GM21737 (cell line): ENCODE results near the gene CAMTA2.

ENCODE experiments used
- ATAC-seq: cut with Tn5 transposase; IDR thresholded peaks from one replicate; pipeline ENCODE4 v1.9.1; 2021; ENCODE audit warnings: mild to moderate bottlenecking, moderate library complexity; ENCODE audit not compliant: unreplicated experiment

The CAMTA2 gene

GRCh38 chr17:4969551-4970173, 17.8 kb downstream of the CAMTA2 start:
- ATAC-seq, result no peak

DNA sequence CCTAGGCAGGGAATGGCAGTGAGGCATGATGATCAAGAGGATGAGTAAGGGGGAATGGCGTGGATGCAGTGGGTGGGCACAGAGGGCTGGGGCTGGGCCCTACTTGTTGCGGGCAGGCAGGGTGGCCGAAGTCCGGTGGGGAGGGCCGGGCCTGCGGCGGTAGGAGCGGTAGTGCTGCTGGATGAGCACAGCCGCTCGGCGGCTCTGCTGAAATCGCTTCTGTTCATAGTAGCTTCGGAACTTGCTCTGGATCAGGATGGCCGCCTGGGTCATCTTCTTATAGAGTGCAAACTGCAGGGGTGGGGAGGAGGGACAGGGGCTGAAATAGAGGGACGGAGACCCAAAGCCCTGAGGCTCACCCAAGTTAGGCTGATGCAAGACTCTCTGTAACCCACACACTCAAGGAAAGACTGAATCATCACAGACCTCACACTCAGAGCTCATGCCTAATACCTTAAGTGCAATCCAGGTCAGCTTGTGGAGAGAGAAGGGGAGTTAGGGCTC, 18.4 kb downstream of the CAMTA2 start:
- no peak for ATAC-seq

- ATAC-seq, result no peak
Observed at GRCh38 chr17:4968486-4969046, 18.9 kb downstream of the CAMTA2 start.

DNA sequence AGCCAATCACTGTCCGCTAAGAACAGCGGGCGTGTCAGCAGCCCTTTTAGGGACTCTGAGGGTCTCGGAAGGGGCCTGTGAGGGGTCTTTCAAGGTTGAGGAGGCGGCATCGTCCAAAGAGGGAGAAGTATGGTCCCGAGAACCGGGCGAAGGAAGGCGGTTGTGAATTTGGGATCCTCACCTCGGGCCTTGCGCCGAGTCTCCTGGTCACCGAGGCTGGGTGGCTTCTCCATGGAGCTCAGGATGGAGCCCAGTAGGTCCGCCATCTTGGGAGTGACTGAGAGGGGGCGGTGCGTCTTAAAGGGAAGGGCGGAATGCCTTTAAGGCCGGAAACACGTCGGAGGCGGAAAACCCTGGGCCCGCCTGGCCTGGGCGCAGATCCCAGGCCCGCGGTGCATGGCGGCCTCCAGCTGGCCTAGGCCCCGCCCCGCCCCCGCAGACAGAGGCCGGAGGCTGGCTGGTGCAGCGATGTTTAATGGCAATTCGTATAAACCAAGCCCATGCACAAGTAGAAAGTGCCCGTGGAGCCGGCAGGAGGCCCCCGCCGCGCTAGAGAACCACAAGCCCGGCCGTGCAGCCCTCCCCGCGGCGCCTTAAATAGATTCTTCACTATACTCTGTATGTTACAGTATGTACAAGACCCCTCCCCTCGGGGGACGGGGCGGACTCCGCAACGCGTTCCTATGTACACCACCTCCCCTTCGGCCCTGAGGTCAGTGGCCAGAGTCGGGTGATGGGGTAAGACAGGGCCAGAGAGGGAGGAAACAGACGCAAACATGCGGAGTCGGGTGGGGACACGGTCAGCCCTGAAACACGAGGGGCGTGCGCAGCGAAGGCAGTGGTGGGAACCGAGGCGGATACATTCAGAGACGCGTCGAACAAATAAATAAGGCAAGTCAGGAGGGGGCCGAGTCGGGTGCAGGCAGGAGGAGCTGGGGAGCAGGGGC, 19.7 kb downstream of the CAMTA2 start, which contains the start of gene SPAG7:
Gene SPAG7, minus strand, starts transcription at position 279 of the 947 bp plus-strand sequence. Its CDS starts 13 bp downstream, at position 266.
- ATAC-seq, result peak; percentile 58

- ATAC-seq, result peak; percentile 82
Observed at GRCh38 chr17:4966844-4967538, 20.5 kb downstream of the CAMTA2 start.

GRCh38 chr17:4965311-4965986, 22.0 kb downstream of the CAMTA2 start:
- no peak for ATAC-seq

DNA sequence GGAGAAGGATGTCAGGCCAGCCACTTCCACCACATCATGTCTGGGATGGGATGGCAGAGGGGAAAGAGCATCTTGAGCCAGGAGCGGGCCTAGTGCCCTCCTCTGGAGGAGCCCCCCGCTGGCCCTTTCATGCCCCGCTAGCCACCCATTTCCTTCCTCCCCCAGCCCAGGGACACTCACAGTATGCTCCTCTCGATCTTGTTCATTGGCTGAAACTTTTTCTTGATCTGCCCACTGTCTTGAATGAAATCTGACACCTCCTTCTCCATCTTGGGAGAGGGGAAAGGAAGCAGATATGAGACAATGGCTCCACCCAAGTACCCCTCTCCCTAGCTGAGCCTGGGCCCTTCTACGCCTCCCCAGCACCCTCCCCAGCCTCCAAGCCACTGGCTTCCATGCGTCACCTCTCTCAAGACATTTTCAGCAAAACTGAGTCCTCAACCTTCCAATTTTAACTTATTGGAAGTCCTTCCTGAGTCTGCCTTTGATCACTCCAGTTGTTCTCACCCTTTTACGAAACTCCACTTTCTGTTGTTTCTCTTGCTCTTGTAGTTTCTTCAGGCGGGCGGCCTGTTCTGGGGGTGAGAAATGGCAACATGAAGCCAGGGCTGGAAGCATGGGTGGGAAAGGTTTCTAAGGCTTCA, 27.1 kb downstream of the CAMTA2 start:
- ATAC-seq, result no peak

DNA sequence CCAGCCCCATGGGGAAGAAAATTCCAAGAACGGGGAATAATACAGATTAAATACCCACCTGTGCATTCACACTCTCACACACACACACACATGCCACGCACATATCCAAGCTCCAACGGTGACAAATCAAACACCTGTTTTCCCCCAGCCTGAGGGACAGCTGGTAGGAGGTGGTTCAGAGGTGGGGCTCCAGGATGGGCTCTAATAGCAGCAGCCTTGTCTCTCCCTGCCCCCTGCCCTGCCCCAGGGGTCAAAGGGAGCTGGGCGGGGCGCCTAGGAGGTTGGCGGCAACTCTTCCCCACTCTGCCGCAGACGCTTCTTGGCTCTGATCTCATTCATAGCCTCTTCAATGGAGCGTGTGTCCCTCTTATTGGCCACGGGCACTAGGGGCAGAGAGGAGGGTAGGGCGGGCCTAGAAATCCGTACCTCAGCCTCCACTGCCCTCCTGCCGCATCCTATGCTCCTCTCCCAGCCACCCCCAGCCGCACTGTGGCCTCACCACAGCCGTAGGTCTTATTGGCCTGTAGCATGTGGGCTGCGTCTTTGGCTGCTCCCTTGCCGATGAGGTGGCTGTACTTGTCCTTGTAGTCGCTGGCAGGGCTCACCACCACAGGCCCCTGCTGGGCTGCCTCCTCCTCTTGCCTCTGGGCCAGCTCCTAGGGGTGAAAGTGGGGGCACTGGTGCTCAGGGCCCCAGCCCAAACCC, 28.1 kb downstream of the CAMTA2 start:
- ATAC-seq, result no peak

DNA sequence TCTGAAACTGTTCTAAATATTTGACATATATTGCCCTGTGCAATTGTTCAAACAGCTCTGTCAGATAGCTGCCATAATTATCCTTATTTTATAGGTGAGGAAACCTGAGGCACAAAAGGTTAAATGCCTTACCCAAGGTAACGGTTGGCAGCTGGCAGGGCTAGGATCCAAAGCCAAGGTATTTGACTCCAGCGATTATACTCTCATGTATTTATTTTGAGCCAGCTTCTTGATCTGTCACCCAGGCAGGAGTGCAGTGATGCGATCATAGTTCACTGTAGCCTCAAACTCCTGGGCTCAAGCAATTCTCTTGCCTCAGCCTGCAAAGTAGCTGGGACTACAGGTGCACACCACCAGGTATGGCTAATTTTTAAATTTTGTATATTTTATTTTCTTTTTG, 29.4 kb downstream of the CAMTA2 start:
- no peak for ATAC-seq

DNA sequence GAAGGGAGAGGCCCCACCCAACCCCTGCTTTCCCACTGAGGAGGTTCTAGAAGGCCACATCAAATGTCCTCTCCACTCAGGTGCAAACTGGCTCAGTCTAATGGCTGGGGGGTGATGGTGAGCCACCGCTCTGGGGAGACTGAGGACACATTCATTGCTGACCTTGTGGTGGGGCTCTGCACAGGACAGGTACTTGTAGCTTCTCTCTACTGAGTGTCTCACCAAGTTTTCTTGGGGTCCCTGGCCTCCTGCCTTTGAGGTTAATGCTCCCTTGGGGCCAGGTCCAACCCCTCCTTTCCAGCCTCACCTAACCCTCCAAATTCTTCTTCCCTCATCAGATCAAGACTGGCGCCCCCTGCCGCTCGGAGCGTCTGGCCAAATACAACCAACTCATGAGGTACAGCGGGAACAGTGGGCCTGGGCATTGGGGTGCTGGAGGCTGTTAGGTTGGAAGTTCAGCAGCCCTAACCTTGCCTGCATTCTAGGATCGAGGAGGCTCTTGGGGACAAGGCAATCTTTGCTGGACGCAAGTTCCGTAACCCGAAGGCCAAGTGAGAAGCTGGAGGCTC, 30.9 kb downstream of the CAMTA2 start:
- no peak for ATAC-seq

DNA sequence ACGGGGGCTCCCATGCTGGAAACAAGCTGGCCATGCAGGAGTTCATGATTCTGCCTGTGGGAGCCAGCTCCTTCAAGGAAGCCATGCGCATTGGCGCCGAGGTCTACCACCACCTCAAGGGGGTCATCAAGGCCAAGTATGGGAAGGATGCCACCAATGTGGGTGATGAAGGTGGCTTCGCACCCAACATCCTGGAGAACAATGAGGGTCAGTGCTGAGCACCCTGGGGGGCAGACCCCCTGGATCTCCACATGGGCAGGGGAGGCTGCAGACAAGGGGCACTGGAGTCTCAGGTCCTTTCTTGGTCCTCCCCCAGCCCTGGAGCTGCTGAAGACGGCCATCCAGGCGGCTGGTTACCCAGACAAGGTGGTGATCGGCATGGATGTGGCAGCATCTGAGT, 32.4 kb downstream of the CAMTA2 start:
- ATAC-seq, result no peak

DNA sequence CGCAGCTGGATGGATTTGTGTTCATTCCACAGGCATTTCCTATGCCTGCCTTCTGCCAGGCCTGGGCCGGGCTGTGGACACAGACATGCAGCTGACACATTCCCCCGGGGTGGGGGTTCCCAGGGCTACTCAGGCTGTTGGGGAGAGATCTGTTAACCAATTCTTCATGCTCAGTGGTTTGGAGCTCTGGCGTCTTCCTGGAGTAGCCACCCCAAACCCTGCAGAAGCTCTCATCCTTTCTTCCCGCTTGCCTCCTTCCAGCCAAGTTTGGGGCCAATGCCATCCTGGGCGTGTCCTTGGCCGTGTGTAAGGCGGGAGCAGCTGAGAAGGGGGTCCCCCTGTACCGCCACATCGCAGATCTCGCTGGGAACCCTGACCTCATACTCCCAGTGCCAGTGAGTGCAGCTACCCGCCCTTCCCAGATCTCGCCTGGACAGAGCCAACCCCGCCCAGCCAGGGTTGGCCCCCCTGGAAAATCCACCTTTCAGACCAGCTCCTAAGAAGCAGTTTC, 34.0 kb downstream of the CAMTA2 start:
- no peak for ATAC-seq

DNA sequence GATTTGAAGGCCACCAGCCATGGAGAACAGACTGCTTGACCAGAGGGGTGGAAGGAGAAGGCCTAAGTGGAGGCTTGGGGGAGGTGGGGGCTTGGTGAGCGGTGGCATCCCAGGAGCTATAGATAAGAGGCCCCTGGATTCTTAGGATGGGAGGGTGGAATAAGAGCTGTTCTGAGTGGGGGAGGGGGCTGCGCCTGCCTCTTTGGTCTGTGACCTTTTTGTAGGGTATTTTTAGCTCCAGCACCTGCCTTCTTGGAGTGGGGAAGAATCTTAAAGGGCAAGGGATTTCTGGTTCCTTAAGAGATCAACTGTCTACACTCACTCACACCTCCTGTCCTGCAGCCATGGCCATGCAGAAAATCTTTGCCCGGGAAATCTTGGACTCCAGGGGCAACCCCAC, 36.0 kb downstream of the CAMTA2 start:
- ATAC-seq, result no peak

DNA sequence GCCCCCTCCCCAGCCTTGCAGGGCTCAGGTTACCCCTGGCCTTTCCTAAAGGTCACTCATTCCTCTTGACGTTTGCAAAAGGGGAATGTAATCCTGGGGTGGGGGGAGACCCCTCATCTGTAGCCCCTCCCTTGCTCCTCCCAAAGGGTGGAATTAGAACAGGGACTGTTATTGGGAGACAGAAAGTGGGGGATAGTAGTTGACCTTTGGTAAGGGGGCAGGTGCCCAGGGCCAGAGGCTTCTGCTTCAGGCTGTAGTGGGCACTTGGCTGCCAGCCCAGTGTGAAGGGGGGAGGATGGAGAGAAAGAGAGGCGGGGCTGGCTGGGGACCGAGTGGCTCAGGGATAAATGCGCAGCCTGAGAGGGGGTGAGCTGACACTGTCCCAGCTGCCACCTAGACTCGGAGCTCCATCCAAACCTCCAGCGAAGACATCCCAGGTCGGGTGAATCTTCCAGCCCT, 36.7 kb downstream of the CAMTA2 start, which contains the start of gene ENO3:
Gene ENO3, plus strand, starts transcription at position 374 of the 459 bp plus-strand sequence. CDS start 711 bp downstream, outside the sequence.
- no peak for ATAC-seq

- no peak for ATAC-seq
Observed at GRCh38 chr17:4950075-4950745, 37.3 kb downstream of the CAMTA2 start.

GRCh38 chr17:4949321-4950074, 38.0 kb downstream of the CAMTA2 start:
- peak; percentile 24 for ATAC-seq

- ATAC-seq, result peak; percentile 35
Observed at GRCh38 chr17:4948931-4949320, 38.5 kb downstream of the CAMTA2 start.
